HAP-1 (cell line): ENCODE results near the gene AFG3L2.
A peak's percentile ranks its signal among the peaks of the same experiment; 100 is the strongest.

Source experiments
- DNase-seq, 2 experiments: peaks; one replicate each; pipeline ENCODE4 v3.0.0-alpha.2; 2016 to 2020; ENCODE audit warnings: low spot score in 2 of 2
- H3K27me3 ChIP-seq: fragments of 250-450 bp; sonication (Bioruptor Pico); 2 replicates; pipeline ENCODE4 v1.5.1; 2020; ENCODE audit warnings: low read depth, mild to moderate bottlenecking, moderate library complexity
- H3K36me3 ChIP-seq: fragments of 250-450 bp; sonication (Bioruptor Pico); replicated peaks from 2 replicates; pipeline ENCODE4 v1.5.1; 2020; ENCODE audit warnings: mild to moderate bottlenecking
- H3K4me1 ChIP-seq: fragments of 250-450 bp; sonication (Bioruptor Pico); 2 replicates; pipeline ENCODE4 v1.5.1; 2020; ENCODE audit warnings: mild to moderate bottlenecking
- H3K4me3 ChIP-seq: fragments of 250-450 bp; sonication (Bioruptor Pico); 2 replicates; pipeline ENCODE4 v1.5.1; 2020; ENCODE audit warnings: mild to moderate bottlenecking, moderate library complexity
- H3K9me3 ChIP-seq: fragments of 250-450 bp; sonication (Bioruptor Pico); 2 replicates; pipeline ENCODE4 v1.5.1; 2020; ENCODE audit warnings: mild to moderate bottlenecking, moderate library complexity
- in situ Hi-C: fragments of 300-500 bp; cut with MboI; formaldehyde crosslinking; loops from 3 replicates; pipeline ENCODE4 v1.14.3; 2020; ENCODE audit warnings: low sequenced_read_pairs, inconsistent platforms, mixed read lengths

The AFG3L2 gene

GRCh38 chr18:12335503-12335902, 41.5 kb downstream of the AFG3L2 start:
- Histone ChIP-seq H3K4me1 (peaks cover 23% of the 10 kb centered on the region), H3K4me3 (no peak overlapping the region), H3K27me3 (no peaks in the 10 kb centered on the region), H3K36me3 (peaks cover 61% of the 10 kb centered on the region), H3K9me3 (no peaks in the 10 kb centered on the region)
- in situ Hi-C loops, result no loop called here
- DNase-seq, result no peak

GRCh38 chr18:12334863-12335262, 42.2 kb downstream of the AFG3L2 start:
- H3K4me3 ChIP-seq, result no peak overlapping the region
- H3K36me3 ChIP-seq, result peaks cover 58% of the 10 kb centered on the region
- in situ Hi-C loops, result no loop called here

GRCh38 chr18:12334366-12334808, 42.6 kb downstream of the AFG3L2 start:
- no peaks in the 10 kb centered on the region for H3K9me3 ChIP-seq
- peaks cover 63% of the 10 kb centered on the region for H3K36me3 ChIP-seq
- peaks cover 23% of the 10 kb centered on the region for H3K4me1 ChIP-seq
- H3K27me3 ChIP-seq, result no peaks in the 10 kb centered on the region
- in situ Hi-C loops, result no loop called here
- H3K4me3 ChIP-seq, result no peak overlapping the region
- DNase-seq, result no peak

More at GRCh38 chr18:12334863-12335262, 42.2 kb downstream of the AFG3L2 start:
- H3K9me3 ChIP-seq, result no peaks in the 10 kb centered on the region
- no peak for DNase-seq
- H3K4me1 ChIP-seq, result peaks cover 23% of the 10 kb centered on the region
- H3K27me3 ChIP-seq, result no peaks in the 10 kb centered on the region

GRCh38 chr18:12333506-12334290, 43.3 kb downstream of the AFG3L2 start:
- peaks cover 23% of the 10 kb centered on the region for H3K4me1 ChIP-seq
- in situ Hi-C loops, result no loop called here
- peaks cover 68% of the 10 kb centered on the region for H3K36me3 ChIP-seq
- no peak overlapping the region for H3K4me3 ChIP-seq
- H3K27me3 ChIP-seq, result no peaks in the 10 kb centered on the region
- DNase-seq, result no peak
- no peaks in the 10 kb centered on the region for H3K9me3 ChIP-seq

GRCh38 chr18:12330766-12331165, 46.3 kb downstream of the AFG3L2 start:
- Histone ChIP-seq H3K27me3 (no peaks in the 10 kb centered on the region), H3K4me1 (peaks cover 15% of the 10 kb centered on the region), H3K4me3 (no peak overlapping the region), H3K36me3 (peaks cover 71% of the 10 kb centered on the region), H3K9me3 (no peaks in the 10 kb centered on the region)
- no peak for DNase-seq
- in situ Hi-C loops, result no loop called here

GRCh38 chr18:12329125-12329698, 47.8 kb downstream of the AFG3L2 start:
- no peak for DNase-seq
- H3K27me3 ChIP-seq, result no peaks in the 10 kb centered on the region
- H3K4me3 ChIP-seq, result no peak overlapping the region
- H3K9me3 ChIP-seq, result no peaks in the 10 kb centered on the region
- H3K36me3 ChIP-seq, result peaks cover 69% of the 10 kb centered on the region
- in situ Hi-C loops, result no loop called here
- peaks cover 3% of the 10 kb centered on the region; the same call in 1 of the 2 replicates for H3K4me1 ChIP-seq

- DNase-seq, result no peak
- H3K27me3 ChIP-seq, result no peaks in the 10 kb centered on the region
- peaks cover 3% of the 10 kb centered on the region; the same call in 1 of the 2 replicates for H3K4me1 ChIP-seq
- peaks cover 60% of the 10 kb centered on the region for H3K36me3 ChIP-seq
- no peak overlapping the region for H3K4me3 ChIP-seq
- H3K9me3 ChIP-seq, result no peaks in the 10 kb centered on the region
- in situ Hi-C loops, result no loop called here
Observed at GRCh38 chr18:12328179-12328823, 48.7 kb downstream of the AFG3L2 start.

GRCh38 chr18:12327510-12328178, 49.4 kb downstream of the AFG3L2 start:
- Histone ChIP-seq H3K27me3 (no peaks in the 10 kb centered on the region), H3K36me3 (peaks cover 64% of the 10 kb centered on the region), H3K9me3 (no peaks in the 10 kb centered on the region), H3K4me3 (no peak overlapping the region), H3K4me1 (peaks cover 3% of the 10 kb centered on the region; the same call in 1 of the 2 replicates)
- in situ Hi-C loops, result no loop called here
- DNase-seq, result peak; percentile 59 to 93

GRCh38 chr18:12326711-12327460, 50.1 kb downstream of the AFG3L2 start:
- peaks cover 68% of the 10 kb centered on the region for H3K36me3 ChIP-seq
- H3K4me3 ChIP-seq, result no peak overlapping the region
- no peak for DNase-seq
- in situ Hi-C loops, result no loop called here
- H3K9me3 ChIP-seq, result no peaks in the 10 kb centered on the region
- no peaks in the 10 kb centered on the region for H3K27me3 ChIP-seq
- peaks cover 3% of the 10 kb centered on the region; the same call in 1 of the 2 replicates for H3K4me1 ChIP-seq

GRCh38 chr18:12325726-12326245, 51.2 kb downstream of the AFG3L2 start:
- in situ Hi-C loops, result no loop called here
- Histone ChIP-seq H3K4me3 (no peak overlapping the region), H3K27me3 (no peaks in the 10 kb centered on the region), H3K4me1 (peaks cover 3% of the 10 kb centered on the region; the same call in 1 of the 2 replicates), H3K36me3 (peaks cover 75% of the 10 kb centered on the region), H3K9me3 (no peaks in the 10 kb centered on the region)
- no peak for DNase-seq

GRCh38 chr18:12324991-12325725, 51.9 kb downstream of the AFG3L2 start:
- H3K4me1 ChIP-seq, result peaks cover 3% of the 10 kb centered on the region; the same call in 1 of the 2 replicates
- peaks cover 80% of the 10 kb centered on the region for H3K36me3 ChIP-seq
- no peaks in the 10 kb centered on the region for H3K27me3 ChIP-seq
- DNase-seq, result no peak
- in situ Hi-C loops, result no loop called here
- H3K4me3 ChIP-seq, result no peak overlapping the region
- H3K9me3 ChIP-seq, result no peaks in the 10 kb centered on the region

- DNase-seq, result no peak
- peaks cover 56% of the 10 kb centered on the region for H3K36me3 ChIP-seq
Observed at GRCh38 chr18:12321333-12321732, 55.7 kb downstream of the AFG3L2 start.

More at GRCh38 chr18:12321333-12321732, 55.7 kb downstream of the AFG3L2 start:
- no peaks in the 10 kb centered on the region for H3K9me3 ChIP-seq
- H3K4me1 ChIP-seq, result no peaks in the 10 kb centered on the region
- in situ Hi-C loops, result no loop called here
- H3K4me3 ChIP-seq, result no peak overlapping the region
- no peaks in the 10 kb centered on the region for H3K27me3 ChIP-seq
